Lower leg skin (tissue), 4 donors: Measurements from ENCODE around the gene TRIM31. TPM values are rescaled to one million over a fixed set of nuclear protein-coding genes. Genes with fewer than 3 reads are reported as not detected.

Experiments used
- DNase-seq, 2 donors: peaks; one replicate each; pipeline ENCODE4 v3.0.0-alpha.2; 2019; ENCODE audit warnings: low spot score in 2 of 2
- H3K4me3 ChIP-seq: fragments of 200-600 bp; sonication (generic); 2 replicates; pipeline ENCODE4 v1.5.1; 2017; ENCODE audit warnings: mild to moderate bottlenecking, low read depth; ENCODE audit not compliant: poor library complexity, severe bottlenecking
- CTCF ChIP-seq, 3 donors: fragments of 450-650 bp; IDR thresholded peaks; one replicate each; pipeline ENCODE4 v1.5.1; 2016; ENCODE audit warnings: antibody characterized with exemption in 3 of 3, mild to moderate bottlenecking in 3 of 3, moderate library complexity in 2 of 3
- POLR2A ChIP-seq, 2 donors: fragments of 450-650 bp; IDR thresholded peaks; one replicate each; pipeline ENCODE4 v1.6.1; 2016 to 2017; ENCODE audit warnings: antibody characterized with exemption in 2 of 2, mild to moderate bottlenecking in 1 of 2, moderate library complexity in 1 of 2
- WGBS, 2 donors: methylation state at CpG; one replicate each; pipeline ENCODE4 v1.1.5; 2018; 5-methylcytosine and 5-hydroxymethylcytosine counted together
- intact Hi-C: fragments of 100-400 bp; cut with DNase I; formaldehyde crosslinking; loops from one replicate; pipeline ENCODE4 v1.15.0; 2023; ENCODE audit warnings: low total_unique reads
- total RNA-seq, 4 donors: library from RNA; depleted of rRNA; stranded (reverse); fragments of >200 nt; gene quantifications; one replicate each; pipeline ENCODE4 v1.1.0, GENCODE V29; 2016

TRIM31 gene
- total RNA-seq, 4 donors from 2014 or later: 0.29 TPM; not detected in 3

GRCh38 chr6:30060606-30061091 is 52.2 kb downstream of the TRIM31 start:
- peak in 1 of 2 donors; percentile 85 for DNase-seq
- peak overlapping the region; percentile 82 for H3K4me3 ChIP-seq
- intact Hi-C loops: no loop called here
- TF ChIP-seq POLR2A (IDR thresholded peaks at IDR 0.05) (no peak), CTCF (IDR thresholded peaks at IDR 0.05) (no peak)
- 0% methylated on average over 24 of the region's 24 CpGs for WGBS, 2 donors

GRCh38 chr6:30055513-30055912 is 57.4 kb downstream of the TRIM31 start:
- WGBS, 2 donors: 53 to 57% methylated on average over 1 of the region's 1 CpG
- TF ChIP-seq POLR2A (IDR thresholded peaks at IDR 0.05): no peak
- TF ChIP-seq CTCF (IDR thresholded peaks at IDR 0.05): no peak
- no peak overlapping the region for H3K4me3 ChIP-seq
- no peak for DNase-seq
- intact Hi-C loops: no loop called here

- 90 to 91% methylated on average over 3 of the region's 3 CpGs for WGBS, 2 donors
- no peak for DNase-seq
- H3K4me3 ChIP-seq: no peak overlapping the region
- TF ChIP-seq CTCF (IDR thresholded peaks at IDR 0.05) (no peak), POLR2A (IDR thresholded peaks at IDR 0.05) (no peak)
- intact Hi-C loops: no loop called here
These were observed 59.2 kb downstream of the TRIM31 start for GRCh38 chr6:30053682-30054081.

Other genes starting within 250 kb of the TRIM31 start
- gene HLA-A, start 170.6 kb downstream of the TRIM31 start, total RNA-seq: 1,000 to 10,000 TPM in 1 of 4 donors, 100 to 1,000 TPM in 3; 530 to 1,047 (median 828) TPM
- gene POLR1H, start 51.8 kb downstream of the TRIM31 start, total RNA-seq: 10 to 100 TPM; 27.4 to 37.8 (median 33.6) TPM
- 10 to 100 TPM; 32.2 to 38.2 (median 36.6) TPM for gene PPP1R11, start 45.9 kb downstream of the TRIM31 start, total RNA-seq
- gene RNF39, start 37.3 kb downstream of the TRIM31 start, total RNA-seq: 100 to 1,000 TPM in 3 of 4 donors, 10 to 100 TPM in 1; 96.9 to 113 (median 108) TPM
- not detected for gene TRIM40, start 23.1 kb upstream of the TRIM31 start, total RNA-seq
- 1 to 10 TPM in 1 of 4 donors, under 1 TPM in 3; 0.13 to 1.1 (median 0.64) TPM for gene TRIM10, start 48.1 kb upstream of the TRIM31 start, total RNA-seq
- gene TRIM15, start 50.5 kb upstream of the TRIM31 start, total RNA-seq: 1 to 10 TPM in 3 of 4 donors, under 1 TPM in 1; 0.98 to 4.3 (median 1.1) TPM
- gene TRIM26, start 100.3 kb upstream of the TRIM31 start, total RNA-seq: 10 to 100 TPM; 40.4 to 57.4 (median 50.7) TPM
- 10 to 100 TPM in 3 of 4 donors, 1 to 10 TPM in 1; 8.6 to 15.2 (median 12.6) TPM for gene TRIM39, start 213.8 kb upstream of the TRIM31 start, total RNA-seq
- gene RPP21, start 232.1 kb upstream of the TRIM31 start, total RNA-seq: 100 to 1,000 TPM in 2 of 4 donors, 10 to 100 TPM in 2; 73.3 to 177 (median 108) TPM